GM18873 (cell line): ENCODE results near the gene CGRRF1.
A peak's percentile ranks its signal among the peaks of the same experiment; 100 is the strongest.

Source experiments
- ATAC-seq: cut with Tn5 transposase; IDR thresholded peaks from one replicate; pipeline ENCODE4 v1.9.1; 2021; ENCODE audit warnings: mild to moderate bottlenecking, moderate library complexity, moderate number of reproducible peaks; ENCODE audit not compliant: unreplicated experiment, low FRiP score

The CGRRF1 gene

DNA sequence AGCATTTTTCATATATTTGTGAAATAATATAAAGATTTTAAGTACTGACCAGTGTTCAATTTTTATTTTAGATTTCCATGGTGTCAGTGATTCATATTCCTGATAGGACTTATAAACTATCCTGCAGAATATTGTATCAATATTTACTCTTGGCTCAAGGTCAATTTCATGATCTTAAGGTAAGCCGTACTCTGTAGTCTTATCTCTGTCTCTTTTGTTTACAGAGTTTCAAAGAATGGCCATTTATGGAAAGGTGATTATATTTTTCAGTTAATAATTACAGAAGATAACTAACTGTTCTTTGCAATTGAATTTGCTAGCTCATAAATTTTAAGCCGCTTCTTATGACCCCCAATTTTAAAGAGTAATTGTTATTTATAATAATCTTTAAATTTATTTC, 27.9 kb downstream of the CGRRF1 start:
- no peak for ATAC-seq

DNA sequence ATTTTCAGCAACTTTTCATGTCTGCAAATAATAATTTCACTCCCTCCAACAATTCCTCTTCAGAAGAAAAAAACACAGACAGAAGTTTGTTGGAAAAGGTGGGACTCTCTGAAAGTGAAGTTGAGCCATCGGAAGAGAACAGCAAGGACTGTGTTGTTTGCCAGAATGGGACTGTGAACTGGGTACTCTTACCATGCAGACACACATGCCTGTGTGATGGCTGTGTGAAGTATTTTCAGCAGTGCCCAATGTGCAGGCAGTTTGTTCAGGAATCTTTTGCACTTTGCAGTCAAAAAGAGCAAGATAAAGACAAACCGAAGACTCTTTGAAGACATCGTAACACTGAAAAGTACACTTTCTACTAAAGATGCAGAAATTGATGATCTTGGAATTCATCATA, 28.3 kb downstream of the CGRRF1 start:
- no peak for ATAC-seq

DNA sequence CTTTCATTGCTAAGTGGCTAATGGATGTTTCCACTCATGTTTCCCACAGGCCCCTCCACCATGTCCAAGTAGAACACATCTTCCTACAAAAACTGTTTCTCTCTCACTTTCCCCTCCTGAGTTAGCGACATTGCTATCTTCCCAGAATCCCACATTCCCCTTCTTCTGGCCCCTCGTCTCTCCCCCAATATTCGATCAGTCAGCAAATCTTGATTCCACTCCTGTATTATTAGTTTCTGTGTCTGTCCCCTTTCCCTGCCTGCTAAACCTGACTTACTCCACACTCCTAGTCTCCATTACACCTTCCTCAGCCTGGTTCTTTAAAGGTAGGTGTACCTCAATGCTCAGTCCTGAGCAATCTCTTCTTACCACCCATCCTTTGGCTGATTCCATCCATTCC, 37.9 kb downstream of the CGRRF1 start:
- no peak for ATAC-seq

DNA sequence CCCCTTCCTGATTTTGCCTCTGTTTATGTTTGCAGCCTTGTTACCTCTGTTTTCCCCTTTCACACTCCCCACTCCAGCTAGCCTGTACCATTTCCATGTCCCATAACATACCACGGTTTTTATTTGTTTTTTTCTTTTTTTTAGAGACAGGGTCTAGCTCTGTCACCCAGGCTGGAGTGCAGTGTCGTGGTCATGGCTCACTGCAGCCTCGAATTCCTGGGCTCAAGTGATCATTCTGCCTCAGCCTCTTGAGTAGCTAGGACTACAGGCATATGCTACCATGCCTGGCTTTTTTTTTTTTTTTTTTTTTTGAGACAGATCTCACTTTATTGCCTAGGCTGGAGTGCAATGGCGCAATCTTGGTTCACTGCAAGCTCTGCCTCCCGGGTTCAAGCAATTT, 38.8 kb downstream of the CGRRF1 start:
- no peak for ATAC-seq

DNA sequence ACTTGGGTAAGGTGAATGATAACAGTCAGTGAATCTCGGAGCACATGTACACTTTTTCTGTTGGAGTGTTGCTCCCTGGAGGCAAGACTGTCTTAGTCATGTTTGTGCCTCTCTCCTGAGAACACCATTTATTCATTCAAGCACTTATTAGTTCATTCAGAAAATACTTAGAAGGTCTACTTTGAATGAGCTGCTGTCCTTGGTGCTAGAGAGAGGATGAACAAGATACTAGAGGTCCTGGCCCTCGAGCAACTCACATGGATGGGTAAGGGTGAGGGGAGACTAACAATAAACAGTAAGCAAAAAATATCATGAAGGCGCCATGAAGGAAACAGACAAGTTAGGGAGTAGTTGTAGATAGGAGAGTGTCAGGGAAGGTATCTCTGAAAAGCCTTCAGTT, 40.2 kb downstream of the CGRRF1 start:
- ATAC-seq = no peak

DNA sequence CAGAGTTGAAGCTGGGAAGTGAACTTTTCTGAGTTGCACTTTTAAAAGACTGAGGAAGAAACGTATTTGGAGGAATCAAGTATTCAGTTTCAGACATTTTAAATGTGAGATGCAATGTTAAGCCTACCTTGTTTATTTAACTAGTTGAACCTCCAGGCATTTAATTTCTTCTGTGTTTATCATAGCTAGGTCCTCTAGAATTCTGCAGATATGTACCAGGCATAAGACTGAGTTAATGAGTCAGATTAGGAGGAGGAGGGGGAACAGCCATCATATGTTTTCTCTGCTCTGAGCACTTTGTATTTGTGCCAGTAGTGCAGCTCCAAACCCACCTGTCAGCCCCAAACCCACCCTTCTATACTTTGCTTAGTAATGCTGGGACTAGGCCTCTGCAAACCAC, 40.8 kb downstream of the CGRRF1 start:
- no peak for ATAC-seq

DNA sequence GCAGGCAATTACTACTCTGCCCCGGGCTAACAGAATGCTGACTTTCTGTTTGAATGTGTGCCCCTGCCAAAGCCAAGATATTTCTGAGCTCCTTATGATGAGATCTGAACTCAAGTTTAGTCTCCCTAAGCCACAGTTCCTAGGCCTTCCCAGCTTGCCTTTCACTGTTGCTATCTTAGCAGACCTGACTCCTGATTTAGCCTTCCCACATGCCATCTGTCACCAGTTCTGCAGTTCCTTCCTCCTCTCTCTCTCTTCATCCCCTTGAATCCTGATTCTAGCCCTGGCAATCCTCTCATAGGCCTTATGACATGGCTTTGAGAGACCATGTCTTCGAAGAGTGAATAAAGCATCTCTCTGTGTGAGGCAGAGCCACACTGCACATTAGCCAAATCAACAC, 44.7 kb downstream of the CGRRF1 start:
- ATAC-seq = no peak

DNA sequence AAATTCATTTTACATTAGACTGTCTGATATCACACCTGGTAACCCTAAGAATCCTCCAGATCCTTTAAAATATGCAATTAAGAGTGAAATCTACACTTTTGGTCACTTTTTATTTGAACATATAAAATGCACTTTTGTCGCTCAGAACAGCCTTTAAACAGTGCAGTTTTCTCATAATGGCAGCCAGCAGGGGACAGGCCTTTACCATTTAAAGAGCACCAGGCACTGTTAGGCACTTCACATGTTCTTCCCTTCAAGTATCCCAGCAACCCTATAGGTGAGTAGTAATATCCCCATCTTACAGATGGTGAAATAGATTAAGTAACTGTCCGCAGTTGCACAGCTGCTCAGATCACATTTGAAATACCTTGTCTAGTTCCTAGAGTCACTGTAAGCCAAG, 45.9 kb downstream of the CGRRF1 start:
- ATAC-seq = no peak

DNA sequence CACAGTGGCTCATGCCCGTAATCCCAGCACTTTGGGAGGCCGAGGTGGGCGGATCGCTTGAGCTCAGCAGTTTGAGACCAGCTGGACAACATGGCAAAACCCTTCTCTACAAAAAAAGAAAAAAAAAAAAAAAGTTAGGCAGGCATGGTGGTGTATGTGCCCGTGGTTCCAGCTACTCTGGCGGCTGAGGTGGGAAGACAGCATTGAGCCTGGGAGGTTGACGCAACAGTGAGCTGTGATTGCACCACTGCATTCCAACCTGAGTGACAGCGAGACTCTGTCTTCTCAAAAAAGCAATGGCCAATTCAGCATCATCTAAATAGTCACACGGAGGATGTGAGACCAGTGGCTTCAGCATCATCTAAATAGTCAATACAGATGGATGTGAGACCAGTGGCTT, 46.8 kb downstream of the CGRRF1 start:
- ATAC-seq = no peak

DNA sequence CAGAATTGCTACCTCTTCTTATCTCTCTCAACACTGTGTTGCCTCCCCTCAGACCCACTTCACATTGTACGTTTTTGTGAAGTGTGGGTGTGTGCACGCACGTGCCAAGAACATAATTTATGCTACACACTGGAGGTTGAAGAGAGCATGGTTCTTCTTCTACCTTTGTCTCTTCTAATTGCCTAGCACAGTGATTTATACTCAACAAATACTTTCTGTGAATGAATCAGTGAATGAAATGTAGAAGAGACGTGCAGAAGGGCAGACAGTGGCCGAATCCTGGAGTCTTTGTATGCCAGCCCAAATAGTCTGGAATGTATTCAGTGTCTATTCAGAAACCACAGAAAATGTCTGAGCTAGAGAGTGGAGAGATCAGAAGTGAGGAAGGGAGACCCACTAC, 52.6 kb downstream of the CGRRF1 start:
- no peak for ATAC-seq

DNA sequence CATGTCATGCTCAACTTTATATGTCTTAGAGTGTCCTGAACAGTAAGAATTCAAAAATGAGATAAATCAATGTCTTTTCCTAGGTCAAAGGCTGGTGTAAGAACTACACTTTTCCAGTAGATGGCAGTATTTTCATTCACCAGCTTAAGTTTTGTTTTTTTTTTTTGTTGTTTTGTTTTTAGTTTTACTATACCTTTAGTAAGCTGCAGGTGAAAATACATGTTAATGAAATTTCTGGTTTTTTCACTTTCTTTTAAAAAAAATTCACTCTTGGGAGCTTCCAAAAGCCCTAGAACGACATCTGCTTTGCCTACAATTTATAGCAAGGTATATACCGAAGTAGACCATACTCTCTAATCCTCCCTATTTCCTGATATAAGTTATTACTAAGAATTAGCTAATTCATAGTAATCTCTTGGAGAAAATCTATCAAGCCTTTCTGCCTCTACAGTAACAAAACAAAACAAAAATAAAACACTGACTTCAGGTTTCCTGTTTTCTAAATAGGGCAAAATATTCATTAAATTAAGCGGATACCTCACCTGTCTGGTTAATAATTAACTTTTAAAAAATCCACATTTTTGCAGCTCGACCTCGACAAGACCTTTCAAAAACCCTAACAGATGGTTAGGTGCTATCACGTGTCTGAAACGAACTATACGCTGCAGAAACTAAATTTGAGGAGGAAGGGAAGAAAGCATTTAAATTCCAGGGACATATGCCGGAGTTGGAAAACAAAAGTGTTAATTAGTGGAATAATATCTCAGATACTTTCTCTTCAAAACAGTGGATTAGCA, 54.6 kb downstream of the CGRRF1 start:
- ATAC-seq = no peak

DNA sequence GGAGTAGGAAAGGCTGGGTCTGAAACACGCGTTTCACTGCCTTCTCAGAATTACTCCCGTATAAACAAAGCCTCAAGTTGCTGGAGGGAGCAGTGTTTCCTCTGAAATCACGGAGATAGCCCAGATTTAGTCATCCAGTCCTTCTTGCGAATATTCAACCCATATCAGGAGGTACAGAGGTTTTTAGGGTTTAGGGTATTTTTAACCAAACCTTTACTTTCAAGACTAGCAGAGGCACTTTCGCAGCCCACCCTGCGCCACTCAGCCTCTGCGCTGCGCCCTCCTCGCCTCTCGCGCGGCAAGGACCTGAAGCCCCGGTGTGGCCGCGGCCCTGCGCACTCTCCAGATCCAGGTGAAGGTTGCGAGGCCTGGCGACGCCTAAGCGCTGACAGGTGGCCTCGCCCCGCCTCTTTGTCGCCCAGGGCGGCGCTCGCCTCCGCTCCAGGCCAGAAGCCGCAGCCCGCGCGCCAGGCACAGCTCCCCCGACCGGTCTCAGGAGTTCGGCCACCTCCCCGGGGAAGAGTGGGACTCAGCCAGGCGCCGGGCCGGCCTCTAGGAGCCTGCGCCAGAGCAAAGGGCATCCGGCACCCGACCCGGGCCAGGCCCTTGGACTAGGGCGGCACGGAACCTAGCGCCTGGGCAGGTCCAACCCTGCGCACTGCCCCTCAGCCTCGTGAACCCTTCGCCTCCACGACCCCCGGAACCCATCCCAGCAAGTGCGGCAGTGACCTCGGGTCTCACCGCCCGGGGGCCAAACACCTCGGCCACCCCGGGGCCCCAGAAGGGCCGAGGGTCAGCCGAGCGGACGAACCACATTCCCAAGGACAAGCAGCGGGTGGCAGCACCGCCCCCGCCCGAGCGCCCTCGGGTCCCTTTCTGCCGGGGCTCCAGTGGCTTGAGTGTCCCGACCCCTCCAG, 55.4 kb downstream of the CGRRF1 start:
- peak; percentile 32 for ATAC-seq

DNA sequence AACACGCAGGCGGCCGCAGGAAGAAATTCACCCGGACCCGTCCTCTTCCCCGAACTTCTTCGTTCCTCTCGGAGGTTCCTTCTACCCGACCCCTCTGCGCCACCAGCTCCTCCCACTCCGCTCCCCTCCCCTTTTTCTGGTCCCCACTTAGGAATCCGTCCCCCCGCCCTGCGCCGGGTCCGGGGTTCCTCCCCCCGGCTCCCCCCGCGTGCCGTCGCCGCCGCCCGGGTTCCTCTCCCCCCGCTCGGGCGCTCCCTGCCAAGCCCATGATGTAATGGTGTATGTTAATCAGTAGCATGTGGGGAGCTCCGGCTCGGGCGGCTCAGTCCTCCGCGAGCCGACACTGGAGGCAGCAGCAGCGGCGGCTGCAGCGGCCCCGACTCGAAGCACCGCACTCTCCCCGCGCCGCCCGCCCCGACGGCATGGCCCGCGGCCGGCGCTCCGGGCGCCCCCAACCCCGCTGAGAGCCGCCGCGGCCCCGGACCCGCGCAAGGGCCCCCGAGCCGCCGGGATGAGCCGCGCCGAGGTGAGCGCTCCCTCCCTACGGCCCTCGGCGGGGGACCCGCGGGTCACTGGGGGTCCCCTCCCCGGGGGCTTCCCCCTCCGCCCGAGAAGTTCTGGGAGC, 56.2 kb downstream of the CGRRF1 start:
- ATAC-seq = peak; percentile 52

DNA sequence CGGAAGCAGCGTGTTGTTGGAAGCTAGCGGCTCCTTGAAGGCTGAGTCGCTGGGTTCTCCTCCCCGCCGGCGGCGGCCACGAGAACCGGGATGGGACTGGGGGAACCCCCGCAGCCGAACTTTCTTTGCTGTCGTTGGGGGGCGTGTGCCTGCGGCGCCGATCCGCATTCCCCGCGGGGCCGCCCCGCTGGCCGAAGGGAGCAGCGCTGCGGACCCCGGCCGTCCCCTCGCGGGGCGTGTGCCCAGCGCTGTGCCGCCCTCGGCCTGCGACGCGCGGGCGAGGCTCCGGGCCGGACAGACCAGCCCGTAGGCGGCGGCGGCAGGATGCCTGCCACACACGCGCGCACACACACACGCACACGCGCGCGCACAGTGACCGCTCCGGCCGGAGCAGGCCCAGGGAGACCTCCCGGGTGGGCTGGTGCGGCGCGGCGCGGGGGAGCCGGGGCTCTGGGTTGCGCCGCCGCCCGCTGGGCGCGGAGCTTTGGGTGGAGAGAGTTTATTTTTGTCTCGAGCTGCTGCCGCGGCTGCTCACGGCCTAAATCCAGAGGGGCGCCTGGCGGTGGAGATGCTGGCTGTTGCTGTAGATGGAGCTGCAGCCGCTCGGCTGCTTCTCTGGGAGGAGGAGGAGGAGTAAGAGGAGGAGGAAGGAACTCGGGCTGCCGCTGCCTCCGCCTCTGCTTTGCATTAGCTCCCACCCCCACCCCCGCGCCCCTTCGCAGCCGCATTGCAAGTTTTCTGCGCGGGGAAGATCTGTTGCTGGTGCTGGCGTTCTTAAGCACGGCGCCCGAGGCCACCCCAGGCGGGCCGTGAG, 56.9 kb downstream of the CGRRF1 start, which contains the start of gene SAMD4A:
SAMD4A (plus strand) TSS at position 719 of the 814 bp plus-strand sequence. CDS start 789 bp downstream, outside the sequence.
- ATAC-seq = peak; percentile 30

DNA sequence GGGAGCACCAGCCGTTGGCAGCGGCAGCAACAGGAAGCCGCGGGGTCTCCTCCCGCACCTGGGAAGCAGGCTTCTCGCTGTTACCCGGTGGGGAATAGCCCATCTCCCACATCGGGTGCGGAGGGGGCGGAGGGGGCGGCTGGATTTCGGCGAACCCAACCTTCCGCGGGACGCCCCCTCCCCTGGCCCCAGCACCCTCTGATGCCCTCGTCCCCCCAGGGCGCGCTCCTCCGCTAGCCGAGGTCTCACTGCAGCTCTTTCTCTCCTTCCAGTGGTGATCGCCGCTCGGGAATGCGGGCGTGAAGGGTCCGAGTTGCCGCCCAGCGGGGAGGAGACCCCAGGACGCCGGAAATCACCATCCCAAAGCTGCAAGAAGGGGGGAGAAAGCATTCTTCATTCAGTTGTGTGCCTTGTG, 57.5 kb downstream of the CGRRF1 start:
- no peak for ATAC-seq

DNA sequence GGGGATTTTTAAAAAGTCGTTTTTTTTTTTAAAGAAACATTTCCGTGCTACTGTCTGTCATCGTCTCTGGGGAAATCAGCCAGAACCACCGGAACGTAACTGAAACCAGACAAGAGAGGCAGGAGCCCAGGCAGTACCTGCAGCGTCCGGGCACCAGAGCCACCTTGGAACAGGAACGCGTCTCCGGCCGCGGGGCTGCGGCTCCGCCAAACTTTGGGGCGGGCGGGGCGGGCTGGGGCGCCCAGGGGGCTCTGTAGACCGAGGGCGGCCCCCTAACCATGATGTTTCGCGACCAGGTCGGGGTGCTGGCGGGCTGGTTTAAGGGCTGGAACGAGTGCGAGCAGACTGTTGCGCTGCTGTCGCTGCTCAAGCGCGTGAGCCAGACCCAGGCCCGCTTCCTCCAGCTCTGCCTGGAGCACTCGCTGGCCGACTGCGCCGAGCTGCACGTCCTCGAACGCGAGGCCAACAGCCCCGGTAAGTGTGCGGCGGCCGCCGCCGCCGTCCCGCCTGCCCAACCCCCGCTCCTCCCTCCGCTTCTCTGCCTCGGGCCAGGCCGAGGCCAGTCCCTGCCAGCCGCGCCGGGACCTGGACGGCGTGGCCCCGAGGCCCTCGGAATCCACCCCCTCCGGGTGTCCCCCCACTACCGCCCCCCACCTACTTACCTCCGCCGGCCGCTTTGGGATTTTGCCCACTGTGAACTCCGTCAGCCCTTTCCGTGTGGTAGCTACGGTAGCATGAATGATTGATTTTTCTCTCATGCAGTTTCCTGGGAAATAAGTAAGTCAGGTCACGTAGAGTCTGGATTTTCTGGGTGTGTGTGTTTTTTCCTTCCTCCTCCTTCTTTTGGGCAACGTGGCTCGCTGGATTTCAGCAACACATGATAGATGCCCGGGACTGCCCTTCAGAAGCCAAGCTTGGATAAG, 58.2 kb downstream of the CGRRF1 start:
- ATAC-seq = no peak

DNA sequence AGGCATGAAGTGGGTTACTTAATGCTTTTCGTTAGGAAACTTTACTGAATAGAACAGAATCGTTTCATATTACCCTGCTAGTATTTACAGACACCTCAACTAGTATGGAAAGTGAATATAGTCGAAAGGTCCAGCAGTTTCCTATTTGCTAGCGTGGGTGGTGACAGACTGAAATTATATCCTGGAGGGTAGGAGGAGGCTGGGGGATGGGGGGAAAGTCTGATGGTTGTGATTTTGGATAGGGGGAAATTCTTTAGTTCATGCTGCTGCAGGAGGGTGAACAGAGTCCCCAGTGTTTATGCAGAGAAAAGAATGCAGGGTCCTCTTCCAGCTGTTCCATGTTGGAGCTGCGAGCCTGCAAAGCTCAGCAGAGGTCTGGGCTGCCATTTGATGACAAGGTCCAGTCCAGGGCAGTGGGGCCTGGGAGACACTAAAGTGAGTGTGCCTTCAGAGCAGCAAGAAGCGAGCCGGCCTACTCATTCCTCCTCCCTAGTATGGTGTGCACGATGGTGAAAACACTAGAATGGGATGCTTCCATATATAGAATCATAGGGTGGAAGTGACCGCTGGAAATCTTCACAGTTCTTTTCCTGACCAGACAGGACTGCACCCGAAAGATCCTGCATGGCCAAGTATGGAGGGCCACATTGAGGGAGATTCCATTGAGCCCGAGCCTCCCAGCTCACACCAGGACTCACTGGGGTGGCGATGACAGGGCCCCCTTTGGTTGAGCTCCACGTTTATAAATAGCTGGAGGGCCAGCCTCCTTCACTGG, 59.3 kb downstream of the CGRRF1 start:
- no peak for ATAC-seq

DNA sequence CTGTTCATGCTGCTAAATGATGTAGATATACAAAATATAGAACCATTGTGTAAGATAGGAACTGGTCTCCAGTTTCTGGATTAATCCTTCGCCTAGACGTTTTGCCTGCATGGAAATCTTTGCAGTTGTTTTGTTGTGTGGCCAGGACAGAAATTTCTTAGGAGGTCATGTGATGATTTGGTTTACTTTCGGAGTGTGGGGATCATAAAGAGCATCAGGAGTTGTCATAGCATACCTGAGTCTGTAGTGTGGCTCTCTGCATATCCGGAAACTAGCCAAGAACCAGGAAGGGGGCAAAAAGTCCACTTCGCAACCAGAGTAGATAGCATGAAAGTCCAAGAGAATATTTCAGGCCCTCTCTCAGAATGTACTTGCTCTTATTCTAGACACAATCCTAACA, 60.3 kb downstream of the CGRRF1 start:
- ATAC-seq = no peak
